Loucy (cell line): Measurements from ENCODE around the gene SLC35E4.

Source experiments
- H2AFZ ChIP-seq: fragments of 200-600 bp; sonication (generic); 2 replicates; pipeline ENCODE4 v1.6.0; 2016; ENCODE audit warnings: antibody characterized with exemption, mild to moderate bottlenecking, low read length, moderate library complexity
- H3F3A ChIP-seq: fragments of 200-600 bp; 2 replicates; pipeline ENCODE4 v1.6.0; 2016; ENCODE audit warnings: antibody characterized with exemption, low read depth, mild to moderate bottlenecking
- H3K27me3 ChIP-seq: fragments of 200-600 bp; sonication (generic); 2 replicates; pipeline ENCODE4 v1.6.1; 2014; ENCODE audit warnings: low read length, mild to moderate bottlenecking; ENCODE audit not compliant: insufficient read depth, poor library complexity, severe bottlenecking
- H3K36me3 ChIP-seq: fragments of 200-600 bp; sonication (generic); 2 replicates; pipeline ENCODE4 v1.6.1; 2016; ENCODE audit warnings: low read length; ENCODE audit not compliant: insufficient read depth
- H3K4me1 ChIP-seq: fragments of 200-600 bp; sonication (generic); 2 replicates; pipeline ENCODE4 v1.5.1; 2014; ENCODE audit warnings: low read length, mild to moderate bottlenecking; ENCODE audit not compliant: insufficient read depth, poor library complexity, severe bottlenecking
- H3K4me2 ChIP-seq: fragments of 200-600 bp; sonication (generic); 2 replicates; pipeline ENCODE4 v1.6.0; 2014; ENCODE audit warnings: antibody characterized with exemption, low read length, low read depth, mild to moderate bottlenecking; ENCODE audit not compliant: poor library complexity, severe bottlenecking
- H3K4me3 ChIP-seq: fragments of 200-600 bp; sonication (generic); 2 replicates; pipeline ENCODE4 v1.5.1; 2014; ENCODE audit warnings: low read length, mild to moderate bottlenecking, mixed read lengths; ENCODE audit not compliant: poor library complexity, severe bottlenecking
- H3K79me2 ChIP-seq: fragments of 200-600 bp; sonication (generic); 2 replicates; pipeline ENCODE4 v1.6.1; 2014; ENCODE audit warnings: low read length; ENCODE audit not compliant: insufficient read depth
- H3K9ac ChIP-seq: fragments of 200-600 bp; sonication (generic); 2 replicates; pipeline ENCODE4 v1.6.0; 2014; ENCODE audit warnings: mild to moderate bottlenecking, low read depth, low read length, moderate library complexity; ENCODE audit not compliant: poor library complexity, severe bottlenecking
- H3K9me2 ChIP-seq: fragments of 200-600 bp; sonication (generic); replicated peaks from 2 replicates; pipeline ENCODE4 v1.6.1; 2016; ENCODE audit warnings: low read depth, low read length, mixed read lengths
- H3K9me3 ChIP-seq: fragments of 200-600 bp; sonication (generic); 2 replicates; pipeline ENCODE4 v1.6.1; 2014; ENCODE audit warnings: mild to moderate bottlenecking, antibody characterized with exemption, low read length, low read depth; ENCODE audit not compliant: insufficient read depth
- H4K20me1 ChIP-seq: fragments of 200-600 bp; sonication (generic); 2 replicates; pipeline ENCODE4 v1.6.0; 2014; ENCODE audit warnings: antibody characterized with exemption, low read length, mild to moderate bottlenecking; ENCODE audit not compliant: insufficient read depth, poor library complexity, severe bottlenecking
- CTCF ChIP-seq: fragments of 200-600 bp; sonication (generic); conservative IDR thresholded peaks from 2 replicates; pipeline ENCODE4 v1.5.1; 2014; ENCODE audit warnings: mild to moderate bottlenecking, antibody characterized with exemption, low read length
- EZH2phosphoT487 ChIP-seq: fragments of 200-600 bp; IDR thresholded peaks from 2 replicates; pipeline ENCODE4 v1.6.1; 2018; ENCODE audit warnings: antibody characterized with exemption, mild to moderate bottlenecking, moderate library complexity, borderline replicate concordance

The SLC35E4 gene

GRCh38 chr22:30681831-30682230 is 46.2 kb downstream of the SLC35E4 start:
- TF ChIP-seq EZH2phosphoT487: no peak
- TF ChIP-seq CTCF: no peak
- Histone ChIP-seq H2AFZ (no peak overlapping the region), H3K4me2 (no peak overlapping the region), H3K9me2 (no peaks in the 10 kb centered on the region), H3F3A (no peaks in the 10 kb centered on the region), H3K79me2 (no peaks in the 10 kb centered on the region), H3K9ac (no peak overlapping the region), H3K4me1 (no peaks in the 10 kb centered on the region), H3K36me3 (no peaks in the 10 kb centered on the region), H4K20me1 (no peaks in the 10 kb centered on the region), H3K27me3 (no peaks in the 10 kb centered on the region), H3K9me3 (no peaks in the 10 kb centered on the region), H3K4me3 (no peak overlapping the region)

- Histone ChIP-seq H3K4me2 (no peak overlapping the region), H3K9me2 (no peaks in the 10 kb centered on the region), H3K4me1 (no peaks in the 10 kb centered on the region), H4K20me1 (no peaks in the 10 kb centered on the region), H3K9ac (no peak overlapping the region), H3K36me3 (no peaks in the 10 kb centered on the region), H3K79me2 (no peaks in the 10 kb centered on the region), H3K9me3 (no peaks in the 10 kb centered on the region), H3K4me3 (no peak overlapping the region), H3F3A (no peaks in the 10 kb centered on the region), H2AFZ (no peak overlapping the region), H3K27me3 (no peaks in the 10 kb centered on the region)
- TF ChIP-seq CTCF (no peak), EZH2phosphoT487 (no peak)
These were observed 49.6 kb downstream of the SLC35E4 start for GRCh38 chr22:30685178-30685577.

GRCh38 chr22:30687358-30687757 is 51.8 kb downstream of the SLC35E4 start:
- TF ChIP-seq EZH2phosphoT487 (no peak), CTCF (no peak)
- Histone ChIP-seq H3K9me2 (no peaks in the 10 kb centered on the region), H3F3A (no peaks in the 10 kb centered on the region), H3K4me2 (no peak overlapping the region), H4K20me1 (no peaks in the 10 kb centered on the region), H2AFZ (no peak overlapping the region), H3K4me1 (no peaks in the 10 kb centered on the region), H3K4me3 (no peak overlapping the region), H3K27me3 (no peaks in the 10 kb centered on the region), H3K36me3 (no peaks in the 10 kb centered on the region), H3K79me2 (no peaks in the 10 kb centered on the region), H3K9ac (no peak overlapping the region), H3K9me3 (no peaks in the 10 kb centered on the region)
